ENCODE measurements around the gene JUN. TPM values are rescaled to one million over a fixed set of nuclear protein-coding genes. Genes with fewer than 3 reads are reported as not detected.

Gene JUN
- total and polyA plus RNA-seq, 2 experiments from 2014 or later: 23.3 to 28.5 TPM

Other genes starting within 250 kb of the JUN start
- 19.9 and 21.3 TPM in 2 replicates for gene OMA1, start 237.3 kb downstream of the JUN start, total RNA-seq (2014; rRNA removed; shearing (Covaris generic))
- 29.9 and 33.1 TPM in 2 replicates for gene OMA1, start 237.3 kb downstream of the JUN start, polyA plus RNA-seq (2016; fragmentation: Nextera tagmentation; extraction: Ambion mirVana)
- 1.4 and 1.5 TPM in 2 replicates for gene TACSTD2, start 206.8 kb downstream of the JUN start, total RNA-seq (2014; rRNA removed; shearing (Covaris generic))
- 0.77 and 0.86 TPM in 2 replicates for gene TACSTD2, start 206.8 kb downstream of the JUN start, polyA plus RNA-seq (2016; fragmentation: Nextera tagmentation; extraction: Ambion mirVana)
- gene MYSM1, start 84.0 kb downstream of the JUN start, total RNA-seq (2014; rRNA removed; shearing (Covaris generic)): 109 and 126 TPM in 2 replicates
- 66.0 and 70.3 TPM in 2 replicates for gene MYSM1, start 84.0 kb downstream of the JUN start, polyA plus RNA-seq (2016; fragmentation: Nextera tagmentation; extraction: Ambion mirVana)

All from GM23338 (cell line).